Right renal pelvis (tissue), 4 donors: ENCODE results near the gene TIMP1. TPM values are rescaled to one million over a fixed set of nuclear protein-coding genes. Genes with fewer than 3 reads are reported as not detected.

Source experiments
- DNase-seq, 4 donors: peaks; one replicate each; pipeline ENCODE4 v3.0.0-alpha.2; 2013; ENCODE audit warnings: low read depth in 4 of 4, low spot score in 3 of 4, missing footprints in 1 of 4
- polyA plus RNA-seq, 4 donors: library from polyadenylated mRNA; unstranded; fragments of 120-200 nt; gene quantifications; one replicate each; pipeline ENCODE4 v1.2.1, GENCODE V29; 2013; ENCODE audit not compliant: insufficient read length in 4 of 4

Gene TIMP1
- 100 to 1,000 TPM in 2 of 4 donors, 10 to 100 TPM in 2; 82.0 to 108 (median 93.4) TPM for polyA plus RNA-seq

DNA sequence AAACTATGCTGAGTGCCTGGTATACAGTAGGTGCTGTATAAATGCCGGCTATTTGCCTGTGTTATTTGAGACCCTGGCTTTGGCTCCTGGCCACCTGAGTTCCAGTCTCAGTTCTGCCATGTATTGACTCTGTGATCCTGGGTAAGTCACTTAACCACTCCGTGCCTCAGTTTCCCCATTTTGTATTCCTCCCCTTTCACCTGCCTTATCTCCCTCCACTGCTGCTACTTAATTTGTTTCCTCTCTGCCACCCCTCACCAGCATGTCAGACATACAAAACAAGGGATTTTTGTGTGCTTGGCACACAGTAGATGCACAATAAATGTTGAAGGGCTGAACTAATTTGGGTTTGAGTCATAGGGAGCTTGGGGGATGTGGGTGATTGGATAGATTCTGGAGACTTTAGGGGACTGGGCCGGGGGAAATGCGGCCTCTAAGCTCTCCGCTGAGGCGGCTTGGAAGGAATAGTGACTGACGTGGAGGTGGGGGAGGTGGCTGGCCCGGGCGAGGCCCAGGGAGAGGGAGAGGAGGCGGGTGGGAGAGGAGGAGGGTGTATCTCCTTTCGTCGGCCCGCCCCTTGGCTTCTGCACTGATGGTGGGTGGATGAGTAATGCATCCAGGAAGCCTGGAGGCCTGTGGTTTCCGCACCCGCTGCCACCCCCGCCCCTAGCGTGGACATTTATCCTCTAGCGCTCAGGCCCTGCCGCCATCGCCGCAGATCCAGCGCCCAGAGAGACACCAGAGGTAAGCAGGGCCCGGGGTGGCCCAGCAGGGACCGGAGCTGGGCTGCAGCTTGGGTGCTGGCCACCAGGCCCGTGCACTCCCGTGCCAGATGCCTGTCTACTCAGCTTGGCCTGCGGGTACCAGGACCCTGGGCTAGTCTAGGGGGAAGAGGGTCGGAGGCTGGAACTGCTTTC is at the start of gene TIMP1:
TIMP1 (plus strand) TSS at position 706 of the 917 bp plus-strand sequence. CDS start 980 bp downstream, outside the sequence.
- DNase-seq, result peak; percentile 29 to 63 (median 50)

DNA sequence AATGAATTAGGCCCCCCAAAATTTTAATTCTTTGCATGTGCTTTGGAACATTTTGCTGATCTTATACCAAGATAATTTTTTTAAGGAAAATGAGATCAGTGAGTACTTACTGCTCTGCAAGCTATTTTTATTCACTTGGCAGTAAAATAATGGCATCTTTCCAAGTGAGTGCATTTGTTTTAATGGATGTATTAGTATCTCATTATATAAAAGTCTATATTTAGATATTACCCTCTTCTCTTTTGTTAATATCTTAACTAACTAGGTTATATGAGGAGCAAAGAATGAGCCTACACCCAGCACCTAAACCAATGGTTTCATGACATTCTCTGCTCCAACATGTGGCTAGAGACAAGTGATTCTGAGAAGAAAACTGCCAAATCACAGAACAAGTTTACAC is 42.4 kb upstream of the TIMP1 start:
- no peak for DNase-seq

DNA sequence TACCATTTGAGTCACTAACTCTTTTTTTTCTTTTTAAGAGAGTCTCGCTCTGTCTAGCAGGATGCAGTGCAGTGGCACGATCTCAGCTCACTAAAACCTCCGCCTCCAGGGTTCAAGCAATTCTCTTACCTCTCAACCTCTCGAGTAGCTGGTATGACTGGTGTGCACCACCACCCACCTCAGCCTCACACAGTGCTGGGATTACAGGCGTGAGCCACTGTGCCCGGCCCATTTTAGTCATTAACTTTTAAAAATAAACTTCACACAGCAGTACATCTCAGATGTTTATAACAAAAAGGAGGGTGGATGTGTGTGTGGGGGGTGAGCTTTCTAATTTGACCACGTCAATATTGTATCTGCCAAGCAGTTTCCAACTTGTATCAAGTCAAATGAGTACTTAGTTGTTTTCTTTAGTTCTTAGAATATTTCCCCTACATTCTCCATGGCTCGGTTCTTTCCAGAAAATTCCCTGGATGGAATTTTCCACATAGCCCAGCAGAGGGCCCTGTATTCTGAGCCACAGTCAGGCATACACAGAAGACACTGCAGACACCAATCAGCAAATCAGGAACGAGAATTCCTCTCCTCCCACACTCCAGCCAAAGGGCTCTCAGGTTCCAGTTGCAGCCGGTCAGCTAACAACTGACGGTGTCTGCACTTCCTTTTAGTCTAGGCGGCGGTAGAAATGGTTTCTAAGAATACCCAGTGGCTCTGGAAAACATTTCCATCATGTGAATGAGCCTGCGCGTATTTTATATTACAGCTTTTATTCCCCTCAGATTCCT is 41.3 kb upstream of the TIMP1 start:
- peak in 3 of 4 donors; percentile 60 to 85 (median 81) for DNase-seq

DNA sequence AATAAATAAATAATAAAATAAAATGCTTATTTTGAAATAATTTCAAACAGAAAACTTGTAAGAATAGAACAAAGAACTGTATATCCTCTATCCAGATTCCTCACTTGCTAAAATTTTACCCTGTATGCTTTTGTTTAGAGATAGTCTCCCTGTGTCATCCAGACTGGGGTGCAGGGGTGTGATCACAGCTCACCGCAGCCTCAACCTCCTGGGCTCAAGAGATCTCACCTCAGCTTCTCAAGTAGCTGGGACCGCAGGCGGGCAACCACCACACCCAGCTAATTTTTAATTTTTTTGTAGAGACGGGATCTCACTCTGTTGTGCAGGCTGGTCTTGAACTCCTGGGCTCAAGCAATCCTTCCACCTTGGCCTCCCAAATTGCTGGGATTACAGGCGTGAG is 38.7 kb upstream of the TIMP1 start:
- no peak for DNase-seq

DNA sequence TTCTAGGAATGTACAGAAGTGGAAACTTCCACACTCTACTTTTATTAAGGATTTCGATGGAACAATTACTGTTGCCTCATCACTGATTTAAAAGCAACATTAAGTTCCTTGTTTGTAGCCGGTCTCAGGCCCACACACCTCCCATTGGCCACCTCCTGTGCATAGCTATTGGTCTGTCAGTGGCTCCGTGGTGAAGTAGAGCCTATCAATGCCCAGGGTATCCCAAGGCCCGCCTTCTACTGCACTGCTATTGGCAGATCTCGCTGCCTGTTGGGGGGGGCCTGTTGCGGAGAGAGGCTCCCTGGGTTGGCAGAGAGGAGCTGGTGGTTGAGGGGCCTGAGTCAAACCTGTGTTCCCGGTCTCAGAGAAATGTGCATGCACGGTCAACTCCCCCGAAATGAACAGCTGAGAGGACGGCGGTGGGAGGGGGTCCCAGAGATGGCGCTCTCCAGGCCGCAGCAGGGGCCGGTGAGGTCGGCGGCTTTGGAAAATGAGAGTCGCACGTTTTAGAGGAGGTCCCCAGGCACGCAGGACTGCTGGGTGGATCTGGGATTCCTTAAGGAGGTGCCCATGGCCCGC is 26.1 kb upstream of the TIMP1 start:
- peak; percentile 62 to 80 (median 72) for DNase-seq

DNA sequence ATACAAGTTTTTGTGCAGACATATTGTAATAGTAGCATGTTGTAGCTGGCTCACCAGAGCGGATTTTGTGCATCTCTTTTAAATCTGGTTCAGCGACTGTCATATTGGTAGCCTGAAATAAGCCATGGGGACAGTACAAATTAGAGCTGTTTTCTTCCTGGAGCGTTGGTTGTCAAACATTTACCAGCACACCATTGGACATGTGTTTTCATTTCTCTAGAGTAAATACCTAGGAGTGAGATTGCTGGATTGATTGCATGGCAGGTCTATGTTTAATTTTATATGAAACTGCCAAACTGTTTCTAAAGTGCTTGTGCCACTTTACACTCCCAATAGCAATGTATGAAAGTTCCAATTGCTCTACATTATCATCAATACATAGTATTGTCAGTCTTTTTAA is 23.8 kb upstream of the TIMP1 start:
- DNase-seq, result no peak

DNA sequence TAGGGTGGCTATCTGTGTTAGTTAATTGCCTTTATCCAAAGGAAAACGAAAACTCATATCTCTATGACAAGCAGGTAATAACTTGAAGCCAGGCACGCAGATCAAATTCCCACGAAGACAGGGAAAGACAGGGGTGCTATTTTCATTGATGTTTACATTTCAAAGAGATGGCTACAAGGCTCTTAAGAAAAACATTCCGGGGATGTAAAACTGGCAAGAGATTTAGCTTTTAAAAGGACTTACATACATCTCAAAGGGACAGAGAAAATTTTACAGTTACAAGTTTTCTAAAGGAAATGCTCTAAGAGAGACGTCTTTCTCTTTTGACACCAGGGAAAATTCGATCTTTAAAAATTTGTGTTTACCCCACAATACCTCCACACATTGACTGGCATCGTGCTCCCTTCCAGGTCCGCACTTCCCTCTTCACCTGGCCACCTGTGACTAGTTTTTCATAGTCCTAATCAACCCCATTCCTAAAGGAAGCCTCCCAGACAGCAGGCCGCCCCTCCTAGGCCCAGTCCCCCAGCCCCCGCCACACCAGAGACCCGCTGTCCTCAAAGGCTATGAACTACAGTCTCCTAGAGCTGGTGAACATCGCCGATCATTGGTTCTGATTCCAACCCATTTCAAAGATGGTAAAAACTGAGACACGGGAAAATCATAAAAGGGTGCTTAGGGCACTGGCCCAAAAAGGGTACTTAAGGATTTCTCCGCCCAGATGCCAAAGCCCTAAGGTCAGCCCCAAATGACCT is 21.9 kb upstream of the TIMP1 start:
- DNase-seq, result no peak

DNA sequence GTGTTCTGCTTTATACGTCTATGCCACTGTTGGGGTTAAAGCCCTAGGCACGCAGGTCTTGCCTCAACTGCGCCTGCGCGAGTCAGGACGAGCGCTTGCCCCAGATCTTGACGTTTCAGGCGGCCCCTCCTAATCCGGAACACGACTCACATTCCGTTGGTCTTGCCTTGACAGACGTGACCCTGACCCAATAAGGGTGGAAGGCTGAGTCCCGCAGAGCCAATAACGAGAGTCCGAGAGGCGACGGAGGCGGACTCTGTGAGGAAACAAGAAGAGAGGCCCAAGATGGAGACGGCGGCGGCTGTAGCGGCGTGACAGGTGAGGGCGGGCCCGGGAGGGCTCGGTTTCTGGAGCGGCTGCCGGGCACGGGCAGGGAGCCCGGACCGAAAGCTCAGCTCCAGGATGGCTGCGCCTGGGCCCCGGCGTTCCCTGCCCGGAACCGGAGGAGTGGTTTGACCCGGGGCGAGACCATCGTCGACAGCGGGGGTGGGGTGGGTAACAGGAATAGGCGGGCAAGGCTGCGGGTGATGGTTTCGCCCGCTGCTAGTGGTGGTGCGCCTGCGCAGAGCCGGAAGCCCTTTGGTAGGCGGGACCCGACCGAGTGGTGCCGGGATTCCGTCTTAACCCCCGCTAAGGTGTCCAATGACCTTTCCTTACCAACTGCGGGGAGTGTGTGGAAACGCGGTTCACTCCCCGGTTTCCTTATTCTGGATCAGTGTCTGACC is 21.1 kb upstream of the TIMP1 start, which contains the start of gene ARAF:
ARAF (plus strand) TSS at position 272 of the 725 bp plus-strand sequence. CDS start 1,763 bp downstream, outside the sequence.
- DNase-seq, result peak; percentile 88 to 98 (median 97)

DNA sequence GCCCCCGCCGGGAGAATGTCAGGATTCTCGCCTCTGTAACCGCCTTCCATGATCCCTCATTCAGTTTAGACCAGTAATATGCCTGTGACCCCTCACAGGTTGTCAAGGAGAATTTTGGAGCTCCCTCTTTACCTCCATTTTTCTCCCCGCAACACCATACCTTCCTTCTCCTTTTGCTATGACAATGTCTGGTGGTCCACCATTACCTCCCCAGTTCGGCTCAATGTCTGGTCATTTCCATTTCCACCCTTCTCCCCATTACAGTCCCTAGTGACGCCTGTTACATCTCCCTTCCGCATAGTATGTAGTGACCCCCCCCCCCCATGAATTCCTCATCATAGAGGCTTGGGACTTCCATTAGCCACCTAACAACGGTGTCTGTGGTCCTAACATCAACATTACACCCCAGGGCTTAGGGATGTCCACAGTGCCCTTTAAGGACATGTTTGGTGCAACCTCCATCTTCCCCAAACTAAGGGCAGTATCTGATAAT is 20.5 kb upstream of the TIMP1 start:
- no peak for DNase-seq

DNA sequence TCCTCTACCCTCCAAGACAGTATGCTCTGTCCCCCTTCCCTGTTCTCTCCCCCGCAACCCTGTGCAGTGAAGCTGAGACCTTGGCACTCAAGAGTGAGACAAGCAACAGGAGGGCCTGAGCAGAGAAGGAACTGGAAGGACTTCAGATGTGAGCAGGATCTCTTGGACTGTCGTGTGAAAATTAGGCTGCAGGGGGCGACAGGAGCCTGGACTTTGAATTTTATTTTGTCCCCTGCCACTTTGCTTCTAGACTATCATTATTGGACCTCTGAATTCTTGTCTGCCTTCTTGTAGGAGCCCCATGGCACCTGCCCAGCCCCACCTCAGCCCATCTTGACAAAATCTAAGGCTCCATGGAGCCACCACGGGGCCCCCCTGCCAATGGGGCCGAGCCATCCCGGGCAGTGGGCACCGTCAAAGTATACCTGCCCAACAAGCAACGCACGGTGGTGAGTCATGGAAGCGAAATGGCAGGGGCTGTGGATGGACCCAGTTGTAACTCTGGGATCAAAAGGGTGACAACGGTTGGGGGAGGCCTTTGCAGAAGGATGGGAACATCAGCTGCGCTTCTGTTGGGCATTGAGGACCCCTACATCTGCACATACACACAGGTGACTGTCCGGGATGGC is 19.5 kb upstream of the TIMP1 start:
- DNase-seq, result no peak

DNA sequence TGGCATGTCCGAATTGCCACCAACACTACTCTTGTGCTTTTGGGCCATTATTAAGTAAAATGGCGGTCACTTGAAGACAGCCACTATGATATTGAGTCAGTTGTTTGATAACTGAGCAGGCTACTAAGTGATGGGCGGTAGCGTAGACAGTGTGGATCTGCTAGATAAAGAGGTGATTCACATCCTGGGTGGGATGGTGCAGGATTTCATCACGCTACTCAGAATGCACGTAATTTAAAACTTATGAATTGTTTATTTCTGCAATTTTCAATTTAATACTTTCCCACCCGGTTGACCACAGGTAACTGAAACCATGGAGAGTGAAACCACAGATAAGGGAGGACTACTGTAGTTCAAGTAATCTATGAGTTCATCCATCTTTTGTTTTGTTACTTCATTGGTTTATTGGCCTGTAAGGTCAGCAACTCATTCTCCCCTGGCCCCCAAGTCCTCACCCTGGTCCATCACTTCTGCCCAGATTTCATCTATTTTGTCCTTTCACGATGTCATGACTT is 18.4 kb upstream of the TIMP1 start:
- DNase-seq, result no peak

DNA sequence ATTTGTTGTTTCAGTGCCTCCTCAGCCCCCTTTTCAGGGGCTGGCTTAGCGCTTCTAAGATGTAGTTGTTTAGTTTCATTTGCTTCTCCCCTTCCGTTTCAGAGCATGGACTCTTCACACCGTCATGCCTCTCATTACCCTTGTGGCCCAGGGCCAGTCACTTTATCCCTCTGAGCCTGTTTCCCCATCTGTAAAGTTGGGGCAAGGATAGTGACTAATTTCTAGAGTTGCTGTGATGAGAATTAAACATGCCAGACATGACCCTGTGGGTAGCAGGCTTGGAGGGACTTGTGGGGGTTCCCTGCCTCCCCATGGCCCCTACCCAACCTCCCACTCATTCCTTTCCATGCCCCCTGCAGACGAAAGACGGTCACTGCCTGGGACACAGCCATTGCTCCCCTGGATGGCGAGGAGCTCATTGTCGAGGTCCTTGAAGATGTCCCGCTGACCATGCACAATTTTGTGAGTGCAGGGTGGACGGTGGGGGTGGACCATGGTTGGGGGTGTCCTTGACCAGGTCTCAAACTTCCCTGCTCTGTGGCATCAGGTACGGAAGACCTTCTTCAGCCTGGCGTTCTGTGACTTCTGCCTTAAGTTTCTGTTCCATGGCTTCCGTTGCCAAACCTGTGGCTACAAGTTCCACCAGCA is 17.7 kb upstream of the TIMP1 start:
- DNase-seq, result no peak

DNA sequence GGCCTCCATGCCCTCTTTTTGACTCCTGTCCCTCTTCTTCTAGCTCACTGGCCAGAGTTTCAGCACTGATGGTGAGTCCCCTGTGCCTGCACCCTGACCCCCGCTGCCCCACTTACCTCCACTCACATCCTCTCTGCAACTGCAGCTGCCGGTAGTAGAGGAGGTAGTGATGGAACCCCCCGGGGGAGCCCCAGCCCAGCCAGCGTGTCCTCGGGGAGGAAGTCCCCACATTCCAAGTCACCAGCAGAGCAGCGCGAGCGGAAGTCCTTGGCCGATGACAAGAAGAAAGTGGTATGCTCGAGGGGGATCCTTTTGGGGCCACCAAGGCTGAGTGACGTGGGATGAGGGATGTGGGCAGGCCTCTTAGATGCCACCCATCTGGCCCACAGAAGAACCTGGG is 15.4 kb upstream of the TIMP1 start:
- DNase-seq, result no peak

DNA sequence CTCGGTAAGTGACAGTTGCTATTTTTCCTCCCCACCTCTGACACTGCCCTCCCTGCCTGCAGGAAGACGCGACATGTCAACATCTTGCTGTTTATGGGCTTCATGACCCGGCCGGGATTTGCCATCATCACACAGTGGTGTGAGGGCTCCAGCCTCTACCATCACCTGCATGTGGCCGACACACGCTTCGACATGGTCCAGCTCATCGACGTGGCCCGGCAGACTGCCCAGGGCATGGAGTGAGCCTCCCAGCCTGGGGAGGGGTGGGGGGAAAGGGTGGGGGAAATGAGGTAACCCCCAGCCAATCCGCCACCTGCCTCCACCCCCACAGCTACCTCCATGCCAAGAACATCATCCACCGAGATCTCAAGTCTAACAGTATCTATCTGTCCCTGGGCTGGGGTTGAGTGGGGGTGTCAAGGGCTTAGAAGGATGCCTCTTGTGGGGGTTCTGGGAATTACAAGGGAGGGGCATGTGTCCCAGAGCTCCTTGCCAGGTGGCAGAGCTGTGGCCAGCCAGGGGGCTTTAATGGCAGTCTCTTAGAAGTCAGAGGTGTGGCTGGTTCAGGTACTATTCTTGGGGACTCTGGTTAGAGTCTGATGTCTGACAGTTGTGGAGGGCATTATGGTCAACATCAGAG is 13.5 kb upstream of the TIMP1 start:
- no peak for DNase-seq

DNA sequence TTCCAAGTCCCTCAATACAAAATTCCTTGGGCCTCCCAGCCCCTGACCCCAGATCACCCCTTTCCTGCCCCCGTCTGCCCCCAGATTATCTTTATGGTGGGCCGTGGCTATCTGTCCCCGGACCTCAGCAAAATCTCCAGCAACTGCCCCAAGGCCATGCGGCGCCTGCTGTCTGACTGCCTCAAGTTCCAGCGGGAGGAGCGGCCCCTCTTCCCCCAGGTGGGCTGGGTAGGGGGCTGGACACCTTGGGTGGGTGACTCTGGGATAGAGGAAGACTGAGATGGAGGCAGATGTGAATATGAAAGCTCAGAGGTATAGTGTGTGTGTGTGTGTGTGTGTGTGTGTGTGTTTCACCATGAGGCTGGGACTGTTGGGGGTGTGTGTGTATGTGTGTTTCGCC is 11.4 kb upstream of the TIMP1 start:
- no peak for DNase-seq

DNA sequence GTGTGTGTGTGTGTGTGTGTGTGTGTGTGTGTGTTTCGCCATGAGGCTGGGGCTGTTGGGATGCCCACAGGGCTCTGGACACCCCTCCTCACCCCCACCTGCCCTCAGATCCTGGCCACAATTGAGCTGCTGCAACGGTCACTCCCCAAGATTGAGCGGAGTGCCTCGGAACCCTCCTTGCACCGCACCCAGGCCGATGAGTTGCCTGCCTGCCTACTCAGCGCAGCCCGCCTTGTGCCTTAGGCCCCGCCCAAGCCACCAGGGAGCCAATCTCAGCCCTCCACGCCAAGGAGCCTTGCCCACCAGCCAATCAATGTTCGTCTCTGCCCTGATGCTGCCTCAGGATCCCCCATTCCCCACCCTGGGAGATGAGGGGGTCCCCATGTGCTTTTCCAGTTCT is 11.0 kb upstream of the TIMP1 start:
- DNase-seq, result no peak

DNA sequence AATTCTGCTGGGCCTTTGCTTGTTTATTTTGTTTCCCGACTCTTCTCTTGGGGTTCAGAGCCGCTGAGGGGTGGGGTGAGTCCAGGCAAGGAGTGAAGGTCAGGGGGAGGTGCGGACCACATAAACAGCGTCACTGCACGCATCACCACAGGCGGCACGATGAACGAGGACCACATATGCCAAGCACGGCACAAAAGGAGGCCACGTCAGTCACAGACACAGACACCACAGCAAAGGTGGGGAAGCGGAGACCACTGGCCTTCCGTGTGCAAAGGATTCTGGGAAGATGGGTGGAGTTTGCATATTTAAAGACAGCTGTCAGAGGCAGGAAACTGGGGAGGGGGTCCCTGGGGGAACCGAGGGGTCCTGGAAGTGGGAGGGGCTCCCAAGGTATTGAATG is 10.3 kb upstream of the TIMP1 start:
- DNase-seq, result no peak
